Endothelial cell (in vitro differentiated cells): ENCODE data around the gene EXD1. TPM values are rescaled to one million over a fixed set of nuclear protein-coding genes. Genes with fewer than 3 reads are reported as not detected.
"Not testable (repeated sequence)": the region's sequence is repeated elsewhere in the genome, so short reads cannot be mapped to it uniquely, and the experiment has no call there.

ENCODE experiments used
- DNase-seq: peaks from one replicate; pipeline ENCODE4 v3.0.0; 2021; ENCODE audit warnings: low spot score
- H3K27ac Mint-ChIP-seq: one replicate; pipeline ENCODE4 v1.8.0; 2021; ENCODE audit warnings: mixed read lengths, inconsistent platforms; ENCODE audit not compliant: unreplicated experiment
- H3K27me3 Mint-ChIP-seq: one replicate; pipeline ENCODE4 v1.8.0; 2021; ENCODE audit warnings: mild to moderate bottlenecking, moderate library complexity, mixed read lengths, inconsistent platforms; ENCODE audit not compliant: unreplicated experiment
- H3K36me3 Mint-ChIP-seq: one replicate; pipeline ENCODE4 v1.8.0; 2021; ENCODE audit warnings: mild to moderate bottlenecking, low read depth, mixed read lengths, inconsistent platforms; ENCODE audit not compliant: unreplicated experiment
- H3K4me1 Mint-ChIP-seq: one replicate; pipeline ENCODE4 v1.8.0; 2021; ENCODE audit warnings: mild to moderate bottlenecking, mixed read lengths, inconsistent platforms; ENCODE audit not compliant: unreplicated experiment
- H3K4me3 Mint-ChIP-seq: one replicate; pipeline ENCODE4 v1.8.0; 2021; ENCODE audit warnings: mild to moderate bottlenecking, mixed read lengths, inconsistent platforms; ENCODE audit not compliant: unreplicated experiment
- H3K9me3 Mint-ChIP-seq: one replicate; pipeline ENCODE4 v1.8.0; 2021; ENCODE audit warnings: mixed read lengths, inconsistent platforms; ENCODE audit not compliant: unreplicated experiment
- total RNA-seq: library from RNA; stranded (reverse); fragmentation: NEBNext Ultra II Directional; extraction: Animal tissue kit (Norgen Biotek cat#: 25700); gene quantifications from one replicate; pipeline ENCODE4 v1.2.1, GENCODE V29; 2021; ENCODE audit not compliant: unreplicated experiment
- TF ChIP-seq, protein P1 (sequence below): fragments of 200-600 bp; sonication (generic); IDR thresholded peaks from one replicate; pipeline ENCODE4 v1.5.0; 2021; ENCODE audit warnings: antibody characterized with exemption; ENCODE audit not compliant: unreplicated experiment

EXD1 gene
- total RNA-seq, 1 donor from 2014 or later, result not detected

DNA sequence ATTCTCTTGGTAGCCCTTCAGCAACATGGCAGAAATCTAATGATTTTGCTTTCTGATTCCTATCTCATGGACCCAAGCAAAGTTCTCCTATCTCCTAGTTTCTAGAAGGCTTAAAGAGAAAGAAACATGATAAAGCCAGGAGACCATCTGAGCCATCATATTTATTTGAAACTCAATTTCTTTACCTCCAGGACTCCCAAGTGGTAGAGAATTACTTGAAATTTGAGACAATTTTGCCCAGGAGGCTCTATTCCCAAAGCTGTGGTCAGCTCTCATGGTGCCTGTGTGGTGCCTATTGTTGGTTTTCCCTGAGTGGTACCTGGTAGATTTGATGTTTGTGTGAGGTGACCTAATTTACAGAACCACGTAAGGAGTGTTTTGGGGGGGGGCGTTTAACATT is 39.3 kb upstream of the EXD1 start:
- Mint-ChIP-seq H3K27ac (no peak overlapping the region), H3K36me3 (peaks cover 4% of the 10 kb centered on the region), H3K4me1 (no peaks in the 10 kb centered on the region), H3K27me3 (no peaks in the 10 kb centered on the region), H3K9me3 (no peaks in the 10 kb centered on the region), H3K4me3 (no peak overlapping the region)
- DNase-seq, result no peak
- TF ChIP-seq, protein P1, sequence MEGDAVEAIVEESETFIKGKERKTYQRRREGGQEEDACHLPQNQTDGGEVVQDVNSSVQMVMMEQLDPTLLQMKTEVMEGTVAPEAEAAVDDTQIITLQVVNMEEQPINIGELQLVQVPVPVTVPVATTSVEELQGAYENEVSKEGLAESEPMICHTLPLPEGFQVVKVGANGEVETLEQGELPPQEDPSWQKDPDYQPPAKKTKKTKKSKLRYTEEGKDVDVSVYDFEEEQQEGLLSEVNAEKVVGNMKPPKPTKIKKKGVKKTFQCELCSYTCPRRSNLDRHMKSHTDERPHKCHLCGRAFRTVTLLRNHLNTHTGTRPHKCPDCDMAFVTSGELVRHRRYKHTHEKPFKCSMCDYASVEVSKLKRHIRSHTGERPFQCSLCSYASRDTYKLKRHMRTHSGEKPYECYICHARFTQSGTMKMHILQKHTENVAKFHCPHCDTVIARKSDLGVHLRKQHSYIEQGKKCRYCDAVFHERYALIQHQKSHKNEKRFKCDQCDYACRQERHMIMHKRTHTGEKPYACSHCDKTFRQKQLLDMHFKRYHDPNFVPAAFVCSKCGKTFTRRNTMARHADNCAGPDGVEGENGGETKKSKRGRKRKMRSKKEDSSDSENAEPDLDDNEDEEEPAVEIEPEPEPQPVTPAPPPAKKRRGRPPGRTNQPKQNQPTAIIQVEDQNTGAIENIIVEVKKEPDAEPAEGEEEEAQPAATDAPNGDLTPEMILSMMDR, result no peak

- no peak overlapping the region for H3K27ac Mint-ChIP-seq
- H3K4me1 Mint-ChIP-seq, result peaks cover 9% of the 10 kb centered on the region
- H3K9me3 Mint-ChIP-seq, result no peaks in the 10 kb centered on the region
- TF ChIP-seq, protein P1, result no peak
- DNase-seq, result no peak
- H3K36me3 Mint-ChIP-seq, result peaks cover 10% of the 10 kb centered on the region
- H3K27me3 Mint-ChIP-seq, result no peaks in the 10 kb centered on the region
- no peak overlapping the region for H3K4me3 Mint-ChIP-seq
Measured at GRCh38 chr15:41263891-41264351, 33.4 kb upstream of the EXD1 start.

DNA sequence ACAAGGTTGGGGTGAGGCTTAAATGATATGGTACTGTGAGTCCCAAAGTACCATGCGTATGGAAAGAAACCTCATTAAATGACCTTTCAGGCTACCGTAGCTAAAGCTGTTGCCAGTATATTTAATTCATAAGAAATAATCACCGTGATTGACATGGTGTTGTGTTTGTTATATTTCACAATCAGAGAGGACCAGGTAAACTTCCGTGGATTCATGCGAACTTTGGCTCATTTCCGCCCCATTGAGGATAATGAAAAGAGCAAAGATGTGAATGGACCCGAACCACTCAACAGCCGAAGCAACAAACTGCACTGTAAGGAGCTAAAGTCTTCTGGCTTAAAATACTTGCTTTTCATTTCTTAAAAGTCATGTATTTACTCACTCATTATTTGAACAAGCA is 32.0 kb upstream of the EXD1 start:
- H3K27me3 Mint-ChIP-seq, result no peaks in the 10 kb centered on the region
- no peak overlapping the region for H3K27ac Mint-ChIP-seq

DNA sequence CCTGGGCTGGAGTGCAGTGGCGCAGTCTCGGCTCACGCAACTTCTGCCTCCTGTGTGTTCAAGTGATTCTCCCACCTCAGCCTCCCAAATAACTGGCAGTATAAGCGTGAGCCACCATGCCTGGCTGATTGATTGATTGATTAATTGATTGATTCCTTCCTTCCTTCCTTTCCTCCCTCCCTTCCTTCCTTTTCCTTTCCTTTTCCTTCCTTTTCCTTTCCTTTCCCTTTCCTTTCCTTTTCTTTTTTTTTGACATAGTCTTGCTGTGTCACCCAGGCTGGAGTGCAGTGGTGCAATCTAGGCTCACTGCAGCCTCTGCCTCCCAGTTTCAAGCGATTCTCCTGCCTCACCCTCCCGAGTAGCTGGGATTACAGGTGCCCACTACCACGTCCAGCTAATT is 30.4 kb upstream of the EXD1 start:
- not testable (repeated sequence) for H3K27me3 Mint-ChIP-seq, H3K36me3 Mint-ChIP-seq, H3K27ac Mint-ChIP-seq, H3K9me3 Mint-ChIP-seq, H3K4me3 Mint-ChIP-seq, DNase-seq
- H3K4me1 Mint-ChIP-seq, result peaks cover 15% of the 10 kb centered on the region

More for the DNA sequence above, 32.0 kb upstream of the EXD1 start:
- Mint-ChIP-seq H3K4me3 (no peak overlapping the region), H3K9me3 (no peaks in the 10 kb centered on the region), H3K36me3 (peaks cover 10% of the 10 kb centered on the region), H3K4me1 (peaks cover 15% of the 10 kb centered on the region)
- no peak for DNase-seq
- TF ChIP-seq, protein P1, result no peak

DNA sequence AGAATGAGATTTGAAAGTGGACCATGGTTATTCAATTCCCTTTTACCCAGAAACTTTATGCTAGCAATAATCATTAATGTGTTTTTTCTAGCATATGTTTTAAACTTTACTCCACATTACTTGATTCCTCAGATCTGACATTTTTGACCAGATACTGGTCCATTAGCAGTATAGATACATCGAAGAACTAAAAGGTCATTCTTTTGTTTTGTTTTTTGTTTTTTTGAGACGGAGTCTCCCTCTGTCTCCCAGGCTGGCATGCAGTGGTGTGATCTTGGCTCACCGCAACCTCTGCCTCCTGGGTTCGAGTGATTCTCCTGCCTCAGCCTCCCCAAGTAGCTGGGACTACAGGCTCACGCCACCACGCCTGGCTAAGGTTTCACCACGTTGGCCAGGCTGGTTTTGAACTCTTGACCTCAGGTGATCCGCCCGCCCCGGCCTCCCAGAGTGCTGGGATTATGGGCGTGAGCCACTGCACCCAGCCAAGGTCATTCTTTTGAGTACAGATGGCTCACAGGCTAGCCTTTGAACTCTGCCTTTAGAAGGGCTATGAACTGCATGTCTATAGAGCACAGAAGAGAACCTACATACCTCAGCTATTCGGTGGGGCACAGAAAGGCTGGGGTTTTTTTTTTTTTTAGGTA is 29.1 kb upstream of the EXD1 start:
- Mint-ChIP-seq H3K4me3 (no peak overlapping the region), H3K27me3 (no peaks in the 10 kb centered on the region), H3K4me1 (peaks cover 15% of the 10 kb centered on the region), H3K27ac (no peak overlapping the region), H3K36me3 (peaks cover 6% of the 10 kb centered on the region), H3K9me3 (no peaks in the 10 kb centered on the region)
- DNase-seq, result no peak
- TF ChIP-seq, protein P1, result no peak
